ENCODE results near the gene PRDX3.

DNA sequence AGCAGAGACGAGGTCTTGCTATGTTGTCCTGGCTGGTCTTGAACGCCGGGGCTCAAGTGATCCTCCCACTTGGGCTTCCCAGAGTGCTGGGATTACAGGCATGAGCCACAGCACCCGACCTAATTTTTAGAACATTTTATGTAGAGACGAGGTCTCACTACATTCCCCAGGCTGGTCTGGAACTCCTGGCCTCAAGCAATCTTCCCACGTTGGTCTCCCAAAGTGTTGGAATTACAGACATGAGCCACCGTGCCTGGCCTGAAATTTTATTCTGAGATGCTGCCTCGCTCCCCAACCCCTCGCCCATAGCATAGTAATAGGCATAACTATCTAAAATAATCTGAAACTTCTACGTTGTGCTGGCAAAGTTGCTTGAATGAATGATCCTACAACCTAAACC is 35.0 kb downstream of the PRDX3 start:
- TF ChIP-seq EZH2 (IDR thresholded peaks at IDR 0.05; ENCODE audit: low read length), result no peak
- TF ChIP-seq, protein P1, sequence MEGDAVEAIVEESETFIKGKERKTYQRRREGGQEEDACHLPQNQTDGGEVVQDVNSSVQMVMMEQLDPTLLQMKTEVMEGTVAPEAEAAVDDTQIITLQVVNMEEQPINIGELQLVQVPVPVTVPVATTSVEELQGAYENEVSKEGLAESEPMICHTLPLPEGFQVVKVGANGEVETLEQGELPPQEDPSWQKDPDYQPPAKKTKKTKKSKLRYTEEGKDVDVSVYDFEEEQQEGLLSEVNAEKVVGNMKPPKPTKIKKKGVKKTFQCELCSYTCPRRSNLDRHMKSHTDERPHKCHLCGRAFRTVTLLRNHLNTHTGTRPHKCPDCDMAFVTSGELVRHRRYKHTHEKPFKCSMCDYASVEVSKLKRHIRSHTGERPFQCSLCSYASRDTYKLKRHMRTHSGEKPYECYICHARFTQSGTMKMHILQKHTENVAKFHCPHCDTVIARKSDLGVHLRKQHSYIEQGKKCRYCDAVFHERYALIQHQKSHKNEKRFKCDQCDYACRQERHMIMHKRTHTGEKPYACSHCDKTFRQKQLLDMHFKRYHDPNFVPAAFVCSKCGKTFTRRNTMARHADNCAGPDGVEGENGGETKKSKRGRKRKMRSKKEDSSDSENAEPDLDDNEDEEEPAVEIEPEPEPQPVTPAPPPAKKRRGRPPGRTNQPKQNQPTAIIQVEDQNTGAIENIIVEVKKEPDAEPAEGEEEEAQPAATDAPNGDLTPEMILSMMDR (optimal IDR thresholded peaks at IDR 0.05 in 1 of 3, IDR thresholded peaks at IDR 0.05 in 1 of 3, conservative IDR thresholded peaks at IDR 0.05 in 1 of 3; ENCODE audit: extremely low read depth in 1 of 3, insufficient read depth in 2 of 3, low read length in 3 of 3), result no peak
